Measurements from ENCODE around the gene GNMT.

- TF ChIP-seq, protein P1, sequence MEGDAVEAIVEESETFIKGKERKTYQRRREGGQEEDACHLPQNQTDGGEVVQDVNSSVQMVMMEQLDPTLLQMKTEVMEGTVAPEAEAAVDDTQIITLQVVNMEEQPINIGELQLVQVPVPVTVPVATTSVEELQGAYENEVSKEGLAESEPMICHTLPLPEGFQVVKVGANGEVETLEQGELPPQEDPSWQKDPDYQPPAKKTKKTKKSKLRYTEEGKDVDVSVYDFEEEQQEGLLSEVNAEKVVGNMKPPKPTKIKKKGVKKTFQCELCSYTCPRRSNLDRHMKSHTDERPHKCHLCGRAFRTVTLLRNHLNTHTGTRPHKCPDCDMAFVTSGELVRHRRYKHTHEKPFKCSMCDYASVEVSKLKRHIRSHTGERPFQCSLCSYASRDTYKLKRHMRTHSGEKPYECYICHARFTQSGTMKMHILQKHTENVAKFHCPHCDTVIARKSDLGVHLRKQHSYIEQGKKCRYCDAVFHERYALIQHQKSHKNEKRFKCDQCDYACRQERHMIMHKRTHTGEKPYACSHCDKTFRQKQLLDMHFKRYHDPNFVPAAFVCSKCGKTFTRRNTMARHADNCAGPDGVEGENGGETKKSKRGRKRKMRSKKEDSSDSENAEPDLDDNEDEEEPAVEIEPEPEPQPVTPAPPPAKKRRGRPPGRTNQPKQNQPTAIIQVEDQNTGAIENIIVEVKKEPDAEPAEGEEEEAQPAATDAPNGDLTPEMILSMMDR (IDR thresholded peaks at IDR 0.05; ENCODE audit: low read depth, low read length), result no peak
- no peak for TF ChIP-seq EZH2phosphoT487 (IDR thresholded peaks at IDR 0.05; ENCODE audit: low read depth)
Measured at GRCh38 chr6:43011207-43011606, 50.7 kb downstream of the GNMT start.
